WTC11 (cell line): ENCODE results near the gene HAUS8. TPM values are rescaled to one million over a fixed set of nuclear protein-coding genes. Genes with fewer than 3 reads are reported as not detected.

ENCODE experiments used
- ATAC-seq: fragments of 200-7000 bp; cut with Tn5 transposase; 2 replicates; pipeline ENCODE4 v1.10.0; 2021; ENCODE audit warnings: mild to moderate bottlenecking, moderate library complexity
- CTCF ChIA-PET: fragments of 300-600 bp; sonication (Branson Sonifier 250); formaldehyde crosslinking; loops from one replicate; lab custom pipeline; 2021; ENCODE audit warnings: antibody characterized with exemption; lab: Charles Lee
- POLR2A ChIA-PET: fragments of 350-600 bp; sonication (Branson Sonifier 250); formaldehyde crosslinking; loops from one replicate; lab custom pipeline; 2021; ENCODE audit warnings: antibody characterized with exemption; lab: Charles Lee
- DNase-seq: peaks from one replicate; pipeline ENCODE4 v3.0.0; 2021; ENCODE audit warnings: low spot score
- H3K27ac Mint-ChIP-seq: 2 replicates; pipeline ENCODE4 v1.8.0; 2021; ENCODE audit warnings: mixed read lengths
- H3K27me3 Mint-ChIP-seq: 2 replicates; pipeline ENCODE4 v1.8.0; 2021; ENCODE audit warnings: low read depth, mild to moderate bottlenecking, moderate library complexity, mixed read lengths
- H3K36me3 Mint-ChIP-seq: 2 replicates; pipeline ENCODE4 v1.8.0; 2021; ENCODE audit warnings: mixed read lengths
- H3K4me1 Mint-ChIP-seq: 2 replicates; pipeline ENCODE4 v1.8.0; 2022; ENCODE audit warnings: mixed read lengths
- H3K4me3 Mint-ChIP-seq: 2 replicates; pipeline ENCODE4 v1.8.0; 2021; ENCODE audit warnings: mild to moderate bottlenecking, moderate library complexity, mixed read lengths
- H3K9me3 Mint-ChIP-seq: 2 replicates; pipeline ENCODE4 v1.8.0; 2021; ENCODE audit warnings: mixed read lengths
- ATF6 ChIP-seq: sonication (generic); formaldehyde crosslinking; IDR thresholded peaks from 2 replicates; pipeline ENCODE4 v1.8.1; 2023; ENCODE audit warnings: mild to moderate bottlenecking, missing genetic modification reagents
- CREB1 ChIP-seq: sonication (generic); formaldehyde crosslinking; IDR thresholded peaks from 2 replicates; pipeline ENCODE4 v1.8.0; 2023; ENCODE audit warnings: mild to moderate bottlenecking, missing genetic modification reagents
- CTCF ChIP-seq: fragments of 200-600 bp; IDR thresholded peaks from 2 replicates; pipeline ENCODE4 v1.8.0; 2022; ENCODE audit warnings: antibody characterized with exemption
- E2F5 ChIP-seq: sonication (generic); formaldehyde crosslinking; IDR thresholded peaks from 2 replicates; pipeline ENCODE4 v1.8.1; 2022; ENCODE audit warnings: mild to moderate bottlenecking, moderate library complexity, missing genetic modification reagents
- ELF4 ChIP-seq: sonication (generic); formaldehyde crosslinking; IDR thresholded peaks from 2 replicates; pipeline ENCODE4 v1.8.1; 2022; ENCODE audit warnings: low read depth, mild to moderate bottlenecking, moderate library complexity, missing genetic modification reagents
- FOXP1 ChIP-seq: sonication (generic); formaldehyde crosslinking; IDR thresholded peaks from 2 replicates; pipeline ENCODE4 v1.8.0; 2022; ENCODE audit warnings: missing genetic modification reagents, mild to moderate bottlenecking, moderate library complexity, borderline replicate concordance
- IRF2 ChIP-seq: sonication (generic); formaldehyde crosslinking; IDR thresholded peaks from 2 replicates; pipeline ENCODE4 v1.8.0; 2022; ENCODE audit warnings: low read depth, missing genetic modification reagents, borderline replicate concordance
- KAT7 ChIP-seq: sonication (generic); formaldehyde crosslinking; IDR thresholded peaks from 2 replicates; pipeline ENCODE4 v1.8.1; 2023; ENCODE audit warnings: missing genetic modification reagents, mild to moderate bottlenecking, borderline replicate concordance
- MLX ChIP-seq: sonication (generic); formaldehyde crosslinking; IDR thresholded peaks from 2 replicates; pipeline ENCODE4 v1.8.1; 2023; ENCODE audit warnings: mild to moderate bottlenecking, missing genetic modification reagents, moderate library complexity
- MXD4 ChIP-seq: fragments of 250-450 bp; sonication (Bioruptor Pico); IDR thresholded peaks from 2 replicates; pipeline ENCODE4 v1.8.0; 2021; ENCODE audit warnings: mild to moderate bottlenecking, moderate library complexity, borderline replicate concordance
- NFATC4 ChIP-seq: fragments of 250-450 bp; sonication (Bioruptor Pico); IDR thresholded peaks from 2 replicates; pipeline ENCODE4 v1.9.0; 2021; ENCODE audit warnings: mild to moderate bottlenecking
- NFYB ChIP-seq: sonication (generic); formaldehyde crosslinking; conservative IDR thresholded peaks from 2 replicates; pipeline ENCODE4 v1.8.0; 2022; ENCODE audit warnings: low read depth, missing genetic modification reagents
- NR2C2 ChIP-seq: sonication (generic); formaldehyde crosslinking; IDR thresholded peaks from 2 replicates; pipeline ENCODE4 v1.8.0; 2022; ENCODE audit warnings: mild to moderate bottlenecking, missing genetic modification reagents
- NR3C1 ChIP-seq: sonication (generic); formaldehyde crosslinking; conservative IDR thresholded peaks from 2 replicates; pipeline ENCODE4 v1.8.1; 2023; ENCODE audit warnings: low read depth, mild to moderate bottlenecking, missing genetic modification reagents
- OVOL2 ChIP-seq: fragments of 250-450 bp; sonication (Bioruptor Pico); IDR thresholded peaks from 2 replicates; pipeline ENCODE4 v1.9.0; 2021; ENCODE audit warnings: mild to moderate bottlenecking, borderline replicate concordance
- RORB ChIP-seq: fragments of 250-450 bp; sonication (Bioruptor Pico); IDR thresholded peaks from 2 replicates; pipeline ENCODE4 v1.9.0; 2021; ENCODE audit warnings: mild to moderate bottlenecking
- SMAD3 ChIP-seq: sonication (generic); formaldehyde crosslinking; IDR thresholded peaks from 2 replicates; pipeline ENCODE4 v1.8.0; 2022; ENCODE audit warnings: missing genetic modification reagents, mild to moderate bottlenecking, borderline replicate concordance
- TEAD1 ChIP-seq: sonication (generic); formaldehyde crosslinking; IDR thresholded peaks from 2 replicates; pipeline ENCODE4 v1.8.0; 2022; ENCODE audit warnings: mild to moderate bottlenecking, missing genetic modification reagents
- TP53 ChIP-seq: sonication (generic); formaldehyde crosslinking; IDR thresholded peaks from 2 replicates; pipeline ENCODE4 v1.8.1; 2023; ENCODE audit warnings: mild to moderate bottlenecking, missing genetic modification reagents
- ZBTB21 ChIP-seq: sonication (generic); formaldehyde crosslinking; IDR thresholded peaks from 2 replicates; pipeline ENCODE4 v1.8.1; 2023; ENCODE audit warnings: mild to moderate bottlenecking, missing genetic modification reagents, borderline replicate concordance
- ZBTB43 ChIP-seq: sonication (generic); formaldehyde crosslinking; IDR thresholded peaks from 2 replicates; pipeline ENCODE4 v1.8.1; 2023; ENCODE audit warnings: mild to moderate bottlenecking, missing genetic modification reagents
- ZMAT4 ChIP-seq: fragments of 250-450 bp; sonication (Bioruptor Pico); IDR thresholded peaks from 2 replicates; pipeline ENCODE4 v1.9.0; 2021; ENCODE audit warnings: mild to moderate bottlenecking
- ZNF121 ChIP-seq: sonication (generic); formaldehyde crosslinking; IDR thresholded peaks from 2 replicates; pipeline ENCODE4 v1.8.0; 2023; ENCODE audit warnings: missing genetic modification reagents
- ZNF263 ChIP-seq: sonication (generic); formaldehyde crosslinking; IDR thresholded peaks from 2 replicates; pipeline ENCODE4 v1.8.1; 2022; ENCODE audit warnings: low read depth, mild to moderate bottlenecking, moderate library complexity, missing genetic modification reagents
- ZNF396 ChIP-seq: fragments of 250-450 bp; sonication (Bioruptor Pico); IDR thresholded peaks from 2 replicates; pipeline ENCODE4 v1.8.0; 2021; ENCODE audit warnings: mild to moderate bottlenecking, moderate library complexity, borderline replicate concordance
- ZNF416 ChIP-seq: fragments of 250-450 bp; sonication (Bioruptor Pico); IDR thresholded peaks from 2 replicates; pipeline ENCODE4 v1.9.0; 2021; ENCODE audit warnings: mild to moderate bottlenecking, inconsistent platforms
- total RNA-seq: library from RNA; stranded (reverse); gene quantifications from 3 replicates; pipeline ENCODE4 v1.2.3, GENCODE V29; 2021

HAUS8 gene
- total RNA-seq, 1 experiment from 2014 or later, result 29.7 TPM

GRCh38 chr19:17070421-17070820 is 4.8 kb downstream of the HAUS8 start:
- CTCF ChIA-PET, result no interaction called here
- H3K4me3 Mint-ChIP-seq, result no peak overlapping the region

GRCh38 chr19:17069193-17069592 is 6.1 kb downstream of the HAUS8 start:
- Mint-ChIP-seq H3K36me3 (peaks cover 51% of the 10 kb centered on the region), H3K27ac (peak overlapping the region; percentile 82), H3K4me1 (peaks cover 33% of the 10 kb centered on the region), H3K4me3 (no peak overlapping the region), H3K27me3 (no peaks in the 10 kb centered on the region), H3K9me3 (no peaks in the 10 kb centered on the region)
- peak; percentile 43; the same call in 1 of the 2 replicates for TF ChIP-seq CREB1 (CRISPR knock-in tag)
- TF ChIP-seq ZNF396 (CRISPR knock-in tag), result no peak
- TF ChIP-seq E2F5 (CRISPR knock-in tag), result no peak
- ATAC-seq, result peak; percentile 75
- CTCF ChIA-PET, result interaction anchor here (0.5 to 2.1 kb wide), 14 partner anchors 13 to 259 kb away, joined by 3 to 7 read pairs (median 3); partner anchors contain the start of gene USE1
- DNase-seq, result no peak
- POLR2A ChIA-PET, result interaction anchor here (0.7 kb wide), 2 partner anchors 17 to 31 kb away, joined by 3 to 4 read pairs; no protein-coding TSS in a partner anchor

More at GRCh38 chr19:17070421-17070820, 4.8 kb downstream of the HAUS8 start:
- no peak for ATAC-seq
- no peak for TF ChIP-seq NR3C1 (CRISPR knock-in tag)
- no peak for TF ChIP-seq MLX (CRISPR knock-in tag)
- TF ChIP-seq KAT7 (CRISPR knock-in tag), result no peak
- TF ChIP-seq NR2C2 (CRISPR knock-in tag), result no peak
- TF ChIP-seq ELF4 (CRISPR knock-in tag), result no peak
- no peak for TF ChIP-seq IRF2
- no peak for TF ChIP-seq ZNF263
- TF ChIP-seq NFATC4, result no peak
- TF ChIP-seq SMAD3 (CRISPR knock-in tag), result no peak
- no peak for TF ChIP-seq TP53 (CRISPR knock-in tag)
- no peak for TF ChIP-seq CTCF
- no peak for TF ChIP-seq MXD4
- TF ChIP-seq ZNF396 (CRISPR knock-in tag), result no peak
- no peak for TF ChIP-seq ZBTB21 (CRISPR knock-in tag)
- TF ChIP-seq RORB, result no peak
- TF ChIP-seq FOXP1 (CRISPR knock-in tag), result no peak
- no peak for TF ChIP-seq ZNF416 (CRISPR knock-in tag)
- no peak for TF ChIP-seq TEAD1 (CRISPR knock-in tag)
- no peak for TF ChIP-seq ZMAT4 (CRISPR knock-in tag)
- DNase-seq, result no peak
- Mint-ChIP-seq H3K36me3 (peaks cover 40% of the 10 kb centered on the region), H3K9me3 (no peaks in the 10 kb centered on the region), H3K27me3 (no peaks in the 10 kb centered on the region), H3K27ac (peak overlapping the region; percentile 66; the same call in 1 of the 2 replicates), H3K4me1 (peaks cover 39% of the 10 kb centered on the region)
- POLR2A ChIA-PET, result no interaction called here

- Mint-ChIP-seq H3K27me3 (no peaks in the 10 kb centered on the region), H3K36me3 (peaks cover 64% of the 10 kb centered on the region), H3K4me3 (no peak overlapping the region), H3K9me3 (peaks cover 23% of the 10 kb centered on the region), H3K4me1 (peaks cover 4% of the 10 kb centered on the region), H3K27ac (no peak overlapping the region)
- POLR2A ChIA-PET, result no interaction called here
- CTCF ChIA-PET, result no interaction called here
- no peak for ATAC-seq
- no peak for DNase-seq
- no peak for TF ChIP-seq ZNF121
- TF ChIP-seq NFYB (CRISPR knock-in tag), result no peak
- TF ChIP-seq ZBTB43 (CRISPR knock-in tag), result no peak
- no peak for TF ChIP-seq NFATC4
- no peak for TF ChIP-seq ATF6 (CRISPR knock-in tag)
- no peak for TF ChIP-seq ZNF396 (CRISPR knock-in tag)
- TF ChIP-seq OVOL2 (CRISPR knock-in tag), result no peak
- TF ChIP-seq IRF2, result no peak
These were observed 11.8 kb downstream of the HAUS8 start for GRCh38 chr19:17063428-17063827.
